NCI-H2107 treated with DMSO at 0.1 percent for 48 hours (cell line): ENCODE results near the gene ZIC1.

Experiments
- DNase-seq: peaks from one replicate; lab custom pipeline; 2025; ENCODE audit not compliant: unreplicated experiment; lab: John Stamatoyannopoulos, UW

ZIC1 gene

GRCh38 chr3:147394884-147395225 lies 14.3 kb upstream of the ZIC1 start:
- DNase-seq, result no peak

- no peak for DNase-seq
These were observed 13.1 kb upstream of the ZIC1 start for GRCh38 chr3:147395899-147396711.

GRCh38 chr3:147396712-147397046 lies 12.5 kb upstream of the ZIC1 start:
- DNase-seq, result no peak

- no peak for DNase-seq
These were observed 11.8 kb upstream of the ZIC1 start for GRCh38 chr3:147397155-147397874.

GRCh38 chr3:147397875-147398812 lies 11.0 kb upstream of the ZIC1 start:
- no peak for DNase-seq

- no peak for DNase-seq
These were observed 10.2 kb upstream of the ZIC1 start for GRCh38 chr3:147398813-147399534.

GRCh38 chr3:147400111-147400510 lies 9.1 kb upstream of the ZIC1 start:
- no peak for DNase-seq

GRCh38 chr3:147400999-147401398 lies 8.2 kb upstream of the ZIC1 start:
- no peak for DNase-seq

GRCh38 chr3:147401421-147401820 lies 7.7 kb upstream of the ZIC1 start:
- no peak for DNase-seq

- DNase-seq, result no peak
These were observed 7.0 kb upstream of the ZIC1 start for GRCh38 chr3:147402159-147402558.

- no peak for DNase-seq
These were observed 5.7 kb upstream of the ZIC1 start for GRCh38 chr3:147403511-147403910.

GRCh38 chr3:147404000-147404799 lies 5.0 kb upstream of the ZIC1 start:
- no peak for DNase-seq

GRCh38 chr3:147404800-147405230 lies 4.3 kb upstream of the ZIC1 start:
- no peak for DNase-seq

GRCh38 chr3:147405231-147406027 lies 3.7 kb upstream of the ZIC1 start:
- no peak for DNase-seq

GRCh38 chr3:147406028-147406931 lies 2.9 kb upstream of the ZIC1 start, which contains the start of gene ZIC4:
TSS of gene ZIC4 (minus strand) at chr3:147406543. CDS start at chr3:147402797, 3,746 bp downstream.
- DNase-seq, result no peak

GRCh38 chr3:147407114-147407497 lies 2.1 kb upstream of the ZIC1 start:
- DNase-seq, result no peak

GRCh38 chr3:147407498-147408187 lies 1.5 kb upstream of the ZIC1 start:
- DNase-seq, result no peak
